ENCODE measurements around the gene CTSS. TPM values are rescaled to one million over a fixed set of nuclear protein-coding genes. Genes with fewer than 3 reads are reported as not detected.
"Not testable (repeated sequence)": the region's sequence is repeated elsewhere in the genome, so short reads cannot be mapped to it uniquely, and the experiment has no call there.

CTSS gene
- total RNA-seq, 2 donors from 2014 or later: 576 to 638 TPM

GRCh38 chr1:150720098-150720497 lies 45.5 kb downstream of the CTSS start:
- ATAC-seq (no peak), DNase-seq (no peak)
- intact Hi-C loops (cut with DNase I, micrococcal nuclease): no loop called here

DNA sequence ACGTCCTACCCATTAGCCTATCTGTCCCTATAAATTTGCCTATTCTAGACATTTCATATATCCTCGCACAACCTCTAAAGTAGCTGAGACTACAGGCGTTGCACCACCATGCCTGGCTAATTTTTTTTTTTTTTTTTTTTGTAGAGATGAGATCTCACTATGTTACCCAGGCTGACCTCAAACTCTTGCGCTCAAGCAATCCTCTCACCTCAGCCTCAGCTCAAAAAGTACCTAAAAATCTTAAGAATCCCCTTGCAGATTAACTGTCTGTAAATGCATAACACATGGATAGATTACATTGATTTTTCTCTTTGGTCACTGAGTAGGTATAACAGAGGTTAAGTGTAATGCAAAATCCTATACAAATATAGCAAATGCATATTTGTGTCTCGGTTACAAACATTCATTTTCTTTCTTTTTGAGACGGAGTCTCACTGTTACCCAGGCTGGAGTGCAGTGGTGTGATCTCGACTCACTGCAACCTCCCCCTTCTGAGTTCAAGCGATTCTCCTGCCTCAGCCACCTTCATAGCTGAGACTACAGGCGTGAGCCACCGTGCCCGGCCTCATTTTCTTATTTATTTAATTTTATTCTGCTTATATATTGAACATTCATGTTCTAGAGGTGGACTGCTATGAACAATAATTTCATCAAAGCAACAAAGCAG lies 47.2 kb downstream of the CTSS start:
- DNase-seq: no peak
- ATAC-seq: no peak
- intact Hi-C loops (cut with DNase I, micrococcal nuclease): no loop called here

GRCh38 chr1:150709031-150709430 lies 56.5 kb downstream of the CTSS start:
- intact Hi-C loops (cut with DNase I, micrococcal nuclease); ATAC-seq; DNase-seq: not testable (repeated sequence)

- DNase-seq: no peak
Observed at GRCh38 chr1:150708595-150708994, 57.0 kb downstream of the CTSS start.

GRCh38 chr1:150706091-150706490 lies 59.5 kb downstream of the CTSS start:
- DNase-seq (no peak), ATAC-seq (no peak)
- intact Hi-C loops (cut with DNase I, micrococcal nuclease): no loop called here

More at GRCh38 chr1:150708595-150708994, 57.0 kb downstream of the CTSS start:
- ATAC-seq: no peak
- intact Hi-C loops (cut with DNase I, micrococcal nuclease): no loop called here

GRCh38 chr1:150703427-150703826 lies 62.2 kb downstream of the CTSS start:
- DNase-seq: no peak
- intact Hi-C loops (cut with DNase I, micrococcal nuclease): no loop called here
- no peak for ATAC-seq

GRCh38 chr1:150696995-150697927 lies 68.3 kb downstream of the CTSS start, which contains the start of gene GOLPH3L:
TSS of gene GOLPH3L (minus strand) at chr1:150697154. CDS start at chr1:150694838, 2,316 bp downstream.
- DNase-seq (peak; percentile 88 to 98), ATAC-seq (peak; percentile 91)
- intact Hi-C loops (cut with DNase I, micrococcal nuclease): no loop called here

- no peak for DNase-seq
- intact Hi-C loops (cut with DNase I, micrococcal nuclease): no loop called here
- ATAC-seq: peak; percentile 43
Observed at GRCh38 chr1:150696590-150696989, 69.0 kb downstream of the CTSS start.

DNA sequence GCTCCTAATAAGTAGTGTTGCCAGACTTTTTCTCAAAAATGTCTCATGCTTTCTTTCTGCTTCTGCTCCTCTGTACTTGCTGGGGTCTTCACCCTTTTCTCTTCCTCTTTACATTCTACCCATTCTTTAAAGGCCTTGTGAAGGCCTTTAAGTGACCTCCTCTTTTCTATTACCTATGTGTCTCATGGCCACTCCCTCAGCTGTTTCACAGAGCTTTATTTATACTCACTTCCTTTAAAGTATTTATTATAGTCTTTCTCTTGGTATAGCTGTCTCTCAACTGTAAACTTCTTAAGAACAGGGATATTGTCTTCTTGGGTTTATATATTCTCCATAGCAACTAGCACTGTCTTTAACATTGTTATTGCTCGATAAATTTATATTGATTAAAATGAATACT lies 69.4 kb downstream of the CTSS start:
- intact Hi-C loops (cut with DNase I, micrococcal nuclease): no loop called here
- no peak for DNase-seq
- ATAC-seq: peak; percentile 66

DNA sequence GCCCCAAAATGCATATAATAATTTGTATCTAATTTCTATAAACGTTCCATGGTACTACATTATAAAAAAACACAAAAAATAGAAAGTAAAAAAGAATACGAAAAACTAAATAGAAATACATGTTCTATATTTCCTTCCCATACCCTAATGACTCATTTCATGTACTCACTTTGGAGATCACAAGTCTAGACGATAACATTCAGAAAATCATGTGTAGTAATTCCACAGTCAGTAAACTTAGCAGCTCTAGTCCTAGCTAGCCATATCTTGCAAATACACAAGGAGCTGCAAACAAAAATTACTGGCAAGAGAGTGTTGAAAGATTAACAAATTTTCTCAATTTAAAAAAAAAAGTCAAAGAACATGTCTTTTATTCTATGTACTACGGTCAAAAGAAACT lies 70.0 kb downstream of the CTSS start:
- intact Hi-C loops (cut with DNase I, micrococcal nuclease): no loop called here
- DNase-seq (no peak), ATAC-seq (no peak)

DNA sequence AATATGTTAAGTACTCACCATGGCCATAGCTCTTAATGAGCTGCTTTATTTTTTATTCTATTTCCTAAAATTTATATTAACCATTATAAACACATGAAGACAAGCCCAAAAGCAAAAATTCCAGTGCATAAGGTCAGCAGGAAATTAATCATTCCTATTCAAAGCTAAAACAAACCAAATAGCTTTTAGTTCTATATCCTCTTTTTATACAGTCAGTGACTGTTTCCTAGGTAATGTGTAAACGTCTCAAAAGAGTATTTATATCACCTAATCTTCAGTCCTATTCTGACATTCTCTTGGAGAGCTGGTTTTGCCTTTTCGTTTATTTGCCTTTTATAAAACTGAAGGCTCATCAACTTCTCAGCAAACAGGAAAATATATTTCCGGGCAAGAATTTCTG lies 72.9 kb downstream of the CTSS start:
- ATAC-seq (no peak), DNase-seq (no peak)
- intact Hi-C loops (cut with DNase I, micrococcal nuclease): no loop called here

DNA sequence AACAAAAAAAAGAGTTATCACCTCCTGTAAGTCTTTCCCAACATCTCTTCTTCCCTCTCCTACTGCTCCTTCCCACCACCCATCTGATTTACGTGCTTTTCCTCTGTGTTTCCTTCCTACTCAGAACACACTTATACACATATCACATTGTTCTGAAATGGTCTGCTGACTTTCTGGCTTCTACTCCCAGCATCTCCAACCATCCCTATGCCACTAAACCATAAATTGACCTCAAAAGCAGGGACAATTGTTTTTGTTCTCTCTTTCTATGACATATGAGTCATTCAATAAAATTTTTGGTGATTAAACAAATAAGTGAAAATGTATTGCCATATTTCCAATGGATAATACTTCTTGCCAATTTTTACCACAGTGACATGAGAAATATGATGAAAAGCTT lies 76.8 kb downstream of the CTSS start:
- no peak for DNase-seq
- intact Hi-C loops (cut with DNase I, micrococcal nuclease): no loop called here
- no peak for ATAC-seq

DNA sequence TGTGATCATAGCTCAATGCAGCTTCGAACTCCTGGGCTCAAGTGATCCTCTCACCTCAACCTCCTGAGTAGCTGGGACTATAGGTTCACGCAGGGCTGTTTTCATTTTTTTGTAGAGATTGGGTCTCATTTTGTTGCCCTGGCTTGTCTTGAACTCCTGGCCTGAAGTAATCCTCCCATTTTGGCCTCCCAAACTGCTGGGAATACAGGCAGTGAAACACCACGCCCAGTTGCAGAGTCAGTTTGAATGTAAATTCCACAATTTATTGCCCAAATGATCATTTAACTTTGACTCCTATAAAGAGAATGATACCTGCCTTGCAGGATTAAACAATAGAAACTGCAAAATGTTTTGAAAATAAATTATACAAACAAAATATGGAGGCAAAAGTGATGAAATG lies 79.3 kb downstream of the CTSS start:
- intact Hi-C loops (cut with DNase I, micrococcal nuclease): no loop called here
- DNase-seq: no peak
- ATAC-seq: peak; percentile 88

DNA sequence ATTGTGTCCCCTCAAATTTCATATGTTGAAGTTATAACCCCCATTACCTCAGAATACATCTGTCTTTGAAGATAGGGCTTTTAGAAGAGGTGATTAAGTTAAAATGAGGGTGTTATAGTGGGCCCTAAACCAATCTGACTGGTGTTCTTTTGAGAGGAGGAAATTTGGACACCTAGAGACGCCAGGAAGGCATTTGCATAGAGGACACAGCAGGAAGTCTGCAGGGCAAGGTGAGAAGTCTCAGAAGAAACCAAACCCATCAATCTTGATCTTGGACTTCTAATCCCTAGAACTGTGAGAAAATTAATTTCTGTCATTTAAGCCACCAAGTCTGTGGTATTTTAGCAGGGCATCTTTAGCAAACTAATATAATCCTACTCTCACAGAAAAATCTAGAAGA lies 81.7 kb downstream of the CTSS start:
- intact Hi-C loops (cut with DNase I, micrococcal nuclease): no loop called here
- DNase-seq (no peak), ATAC-seq (peak; percentile 26)

Other genes with a start within 250 kb of the CTSS start
- gene ADAMTSL4, start 216.4 kb downstream of the CTSS start, total RNA-seq: 1 to 10 TPM; 6.9 to 9.5 TPM
- gene MCL1, start 186.2 kb downstream of the CTSS start, total RNA-seq: 100 to 1,000 TPM; 263 TPM
- 100 to 1,000 TPM; 175 to 222 TPM for gene ENSA, start 136.2 kb downstream of the CTSS start, total RNA-seq
- 10 to 100 TPM; 71.3 to 87.1 TPM for gene GOLPH3L, start 68.6 kb downstream of the CTSS start, total RNA-seq
- 1 to 10 TPM in 1 of 2 donors, under 1 TPM in 1; 0.49 to 1.7 TPM for gene HORMAD1, start 44.9 kb downstream of the CTSS start, total RNA-seq
- gene CTSK, start 42.5 kb upstream of the CTSS start, total RNA-seq: 10 to 100 TPM; 23.8 to 49.6 TPM
- gene ARNT, start 110.8 kb upstream of the CTSS start, total RNA-seq: 10 to 100 TPM; 36.9 to 43.1 TPM
- not detected for gene CTXND2, start 121.4 kb upstream of the CTSS start, total RNA-seq
- gene SETDB1, start 160.6 kb upstream of the CTSS start, total RNA-seq: 10 to 100 TPM; 35.7 to 38.9 TPM
- 100 to 1,000 TPM; 179 to 205 TPM for gene CERS2, start 209.1 kb upstream of the CTSS start, total RNA-seq
- gene ANXA9, start 216.5 kb upstream of the CTSS start, total RNA-seq: not detected
- gene MINDY1, start 241.1 kb upstream of the CTSS start, total RNA-seq: 10 to 100 TPM; 43.5 to 50.4 TPM
- gene PRUNE1, start 242.7 kb upstream of the CTSS start, total RNA-seq: 10 to 100 TPM; 18.9 to 19.0 TPM

Measured in left colon (tissue), 2 donors.